ENCODE measurements around the gene SDS. TPM values are rescaled to one million over a fixed set of nuclear protein-coding genes. Genes with fewer than 3 reads are reported as not detected.

Gene SDS
- total RNA-seq, 1 donor from 2014 or later = not detected

DNA sequence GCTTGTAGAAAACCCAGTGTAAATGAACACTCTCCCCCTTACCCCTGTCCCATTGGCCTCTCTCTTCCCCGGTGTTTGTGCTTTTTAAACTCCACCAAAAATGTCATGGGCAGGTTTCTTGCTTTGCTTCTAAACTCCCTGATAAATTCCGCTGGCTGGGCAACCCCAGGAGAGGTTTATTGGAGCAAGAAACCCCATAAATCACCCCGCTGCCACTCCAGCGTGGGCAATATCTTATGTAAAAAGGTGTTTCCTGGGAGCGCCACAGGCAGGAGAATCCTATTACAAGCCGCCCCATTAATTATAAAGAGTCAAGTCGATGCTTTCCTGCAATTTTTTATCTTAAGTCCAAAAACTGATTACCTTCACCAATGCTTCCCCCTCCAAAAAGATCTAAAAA lies 45.2 kb upstream of the SDS start:
- Histone ChIP-seq H3K27ac (replicated peaks) (no peak overlapping the region), H3K4me3 (no peak overlapping the region), H3K9me3 (replicated peaks) (no peaks in the 10 kb centered on the region), H3K4me1 (no peaks in the 10 kb centered on the region), H3K27me3 (ENCODE audit: low read depth) (peaks cover 78% of the 10 kb centered on the region), H3K36me3 (no peaks in the 10 kb centered on the region)
- TF ChIP-seq, protein P1, sequence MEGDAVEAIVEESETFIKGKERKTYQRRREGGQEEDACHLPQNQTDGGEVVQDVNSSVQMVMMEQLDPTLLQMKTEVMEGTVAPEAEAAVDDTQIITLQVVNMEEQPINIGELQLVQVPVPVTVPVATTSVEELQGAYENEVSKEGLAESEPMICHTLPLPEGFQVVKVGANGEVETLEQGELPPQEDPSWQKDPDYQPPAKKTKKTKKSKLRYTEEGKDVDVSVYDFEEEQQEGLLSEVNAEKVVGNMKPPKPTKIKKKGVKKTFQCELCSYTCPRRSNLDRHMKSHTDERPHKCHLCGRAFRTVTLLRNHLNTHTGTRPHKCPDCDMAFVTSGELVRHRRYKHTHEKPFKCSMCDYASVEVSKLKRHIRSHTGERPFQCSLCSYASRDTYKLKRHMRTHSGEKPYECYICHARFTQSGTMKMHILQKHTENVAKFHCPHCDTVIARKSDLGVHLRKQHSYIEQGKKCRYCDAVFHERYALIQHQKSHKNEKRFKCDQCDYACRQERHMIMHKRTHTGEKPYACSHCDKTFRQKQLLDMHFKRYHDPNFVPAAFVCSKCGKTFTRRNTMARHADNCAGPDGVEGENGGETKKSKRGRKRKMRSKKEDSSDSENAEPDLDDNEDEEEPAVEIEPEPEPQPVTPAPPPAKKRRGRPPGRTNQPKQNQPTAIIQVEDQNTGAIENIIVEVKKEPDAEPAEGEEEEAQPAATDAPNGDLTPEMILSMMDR (IDR thresholded peaks at IDR 0.05; ENCODE audit: borderline replicate concordance) = no peak
- no peak for DNase-seq
- intact Hi-C loops (cut with micrococcal nuclease) = no loop called here

DNA sequence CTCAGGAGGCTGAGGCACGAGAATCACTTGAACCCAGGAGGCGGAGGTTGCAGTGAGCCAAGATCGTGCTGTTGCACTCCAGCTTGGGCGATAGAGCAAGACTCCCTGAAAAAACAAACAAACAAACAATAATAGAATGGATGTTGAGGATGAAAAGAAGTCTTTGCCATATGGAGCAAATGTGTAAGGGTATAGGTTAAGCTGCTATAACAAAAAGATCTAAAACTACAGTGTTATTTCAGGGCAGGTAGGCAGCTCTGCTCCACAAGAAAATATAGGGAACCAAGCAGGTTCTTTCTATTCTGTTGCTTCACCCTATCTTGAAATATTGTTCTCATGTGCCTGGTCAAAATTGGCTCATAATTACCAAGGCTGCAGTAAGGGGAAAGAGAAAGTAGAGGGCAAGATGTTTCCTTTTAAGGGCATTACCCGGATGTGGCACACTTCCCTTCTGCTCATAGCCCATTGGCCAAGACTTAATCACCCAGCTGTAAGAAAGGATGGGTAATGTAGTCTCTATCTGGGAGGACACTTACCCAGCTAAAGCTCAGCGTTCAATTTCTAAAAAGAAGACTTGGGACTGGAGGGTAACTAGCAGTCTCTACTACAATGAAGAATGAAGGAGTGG lies 42.0 kb upstream of the SDS start:
- intact Hi-C loops (cut with micrococcal nuclease) = no loop called here
- H3K36me3 ChIP-seq = no peaks in the 10 kb centered on the region
- H3K27ac ChIP-seq (replicated peaks) = no peak overlapping the region
- H3K4me1 ChIP-seq = no peaks in the 10 kb centered on the region
- TF ChIP-seq, protein P1 (IDR thresholded peaks at IDR 0.05; ENCODE audit: borderline replicate concordance) = no peak
- peaks cover 89% of the 10 kb centered on the region for H3K27me3 ChIP-seq (ENCODE audit: low read depth)
- H3K9me3 ChIP-seq (replicated peaks) = no peaks in the 10 kb centered on the region
- DNase-seq = no peak
- H3K4me3 ChIP-seq = no peak overlapping the region

DNA sequence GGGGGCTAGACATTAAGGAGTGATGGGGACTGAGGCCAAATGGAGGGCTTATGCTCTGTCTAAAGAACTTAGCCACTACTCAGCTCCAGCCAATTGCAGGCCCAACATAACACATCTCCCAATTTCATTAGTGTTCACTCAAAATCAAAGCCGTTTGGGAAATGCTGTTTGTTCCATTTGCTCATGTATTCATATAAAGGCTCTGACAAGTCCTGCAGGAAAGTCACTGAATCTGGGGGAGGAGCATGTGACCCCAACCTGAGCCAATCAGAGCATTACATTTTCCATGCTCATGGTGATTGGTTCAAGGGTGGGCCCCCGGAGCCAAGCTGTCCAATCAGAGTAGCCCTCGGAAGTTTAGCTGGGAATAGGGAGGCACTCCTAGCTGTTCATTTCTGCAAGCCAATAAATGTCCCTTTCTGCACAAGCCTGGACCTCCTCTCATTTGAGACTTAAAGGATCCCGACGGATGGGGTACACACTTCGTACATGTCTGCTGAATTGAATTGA lies 39.4 kb upstream of the SDS start:
- intact Hi-C loops (cut with micrococcal nuclease) = no loop called here
- TF ChIP-seq, protein P1 (IDR thresholded peaks at IDR 0.05; ENCODE audit: borderline replicate concordance) = no peak
- H3K4me1 ChIP-seq = no peaks in the 10 kb centered on the region

DNA sequence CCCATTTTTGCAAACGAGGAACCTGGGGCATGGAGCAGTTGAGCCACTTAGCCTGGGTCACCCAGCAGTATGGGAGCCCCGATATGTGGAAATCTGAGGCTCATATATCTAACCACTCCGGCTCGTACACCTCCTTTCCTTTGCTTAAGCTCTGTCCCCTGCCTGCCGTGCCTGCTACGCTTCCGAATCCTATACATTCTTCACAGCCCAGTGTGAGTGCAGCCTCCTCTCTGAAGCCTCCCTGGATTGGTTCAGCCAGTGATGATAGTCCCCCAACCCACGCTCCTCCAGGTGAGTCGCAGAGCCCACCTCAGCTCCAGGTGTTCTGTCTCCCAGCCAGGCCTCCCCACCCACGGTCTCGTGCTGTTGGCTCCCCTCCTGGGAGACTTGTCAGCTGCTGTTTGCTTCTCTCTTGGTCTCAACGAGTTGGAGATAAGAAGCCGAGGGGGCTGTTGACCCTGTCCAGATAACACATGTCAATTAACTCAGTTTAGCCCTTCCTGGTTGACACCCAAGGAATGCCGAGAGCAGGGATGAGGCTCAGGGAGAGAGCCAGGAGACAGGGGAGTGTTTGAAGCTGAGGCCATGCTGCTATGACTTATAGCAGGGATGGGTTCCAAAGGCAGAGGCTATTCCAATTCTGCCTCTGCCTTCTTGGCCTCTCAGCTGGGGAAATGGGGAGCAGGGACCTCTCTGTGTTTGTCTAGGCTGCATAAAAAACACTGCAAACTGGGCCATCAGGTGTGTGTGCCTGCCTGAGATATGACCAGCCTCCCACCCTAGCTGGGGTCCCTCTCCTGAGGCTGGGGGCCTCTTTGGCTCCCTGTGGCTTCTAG lies 37.5 kb upstream of the SDS start:
- DNase-seq = no peak
- H3K4me3 ChIP-seq = no peak overlapping the region
- H3K36me3 ChIP-seq = no peaks in the 10 kb centered on the region
- H3K27me3 ChIP-seq (ENCODE audit: low read depth) = peaks cover 65% of the 10 kb centered on the region
- no peaks in the 10 kb centered on the region for H3K4me1 ChIP-seq
- H3K9me3 ChIP-seq (replicated peaks) = no peaks in the 10 kb centered on the region
- H3K27ac ChIP-seq (replicated peaks) = no peak overlapping the region
- TF ChIP-seq, protein P1 (IDR thresholded peaks at IDR 0.05; ENCODE audit: borderline replicate concordance) = no peak
- intact Hi-C loops (cut with micrococcal nuclease) = no loop called here

More for the DNA sequence above, 39.4 kb upstream of the SDS start:
- Histone ChIP-seq H3K4me3 (no peak overlapping the region), H3K9me3 (replicated peaks) (no peaks in the 10 kb centered on the region), H3K27me3 (ENCODE audit: low read depth) (peaks cover 82% of the 10 kb centered on the region), H3K27ac (replicated peaks) (no peak overlapping the region), H3K36me3 (no peaks in the 10 kb centered on the region)
- no peak for DNase-seq

DNA sequence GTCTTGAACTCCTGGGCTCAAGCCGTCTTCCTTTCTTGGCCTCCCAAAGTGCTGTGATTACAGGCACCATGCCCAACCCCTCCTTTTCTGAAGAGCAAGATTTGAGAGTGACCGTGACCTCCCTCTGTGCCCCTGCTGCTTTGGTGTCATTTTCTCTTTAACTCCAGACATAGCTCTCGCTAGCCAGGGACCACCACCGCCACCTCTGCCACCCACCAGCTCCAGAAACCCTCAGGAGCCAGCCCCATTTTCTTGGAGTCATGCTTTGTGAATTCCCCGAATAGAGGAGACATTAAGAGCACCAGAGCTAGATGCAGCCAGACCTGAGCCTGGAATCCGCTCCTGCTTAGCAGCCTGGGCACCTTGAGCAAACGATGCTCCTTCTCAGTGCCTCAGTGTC lies 36.6 kb upstream of the SDS start:
- Histone ChIP-seq H3K9me3 (replicated peaks) (no peaks in the 10 kb centered on the region), H3K27me3 (ENCODE audit: low read depth) (peaks cover 57% of the 10 kb centered on the region), H3K36me3 (no peaks in the 10 kb centered on the region), H3K4me3 (no peak overlapping the region), H3K4me1 (no peaks in the 10 kb centered on the region), H3K27ac (replicated peaks) (no peak overlapping the region)
- TF ChIP-seq, protein P1 (IDR thresholded peaks at IDR 0.05; ENCODE audit: borderline replicate concordance) = no peak
- DNase-seq = no peak
- intact Hi-C loops (cut with micrococcal nuclease) = no loop called here

All from left ventricle myocardium inferior (tissue), 1 donor.